DMS53 treated with DMSO at 0.1 percent for 48 hours (cell line): Measurements from ENCODE around the gene HIGD1B.
A peak's percentile ranks its signal among the peaks of the same experiment; 100 is the strongest.
"Not testable (repeated sequence)": the region's sequence is repeated elsewhere in the genome, so short reads cannot be mapped to it uniquely, and the experiment has no call there.

Experiments used
- DNase-seq: peaks from one replicate; lab custom pipeline; 2025; ENCODE audit not compliant: unreplicated experiment; lab: John Stamatoyannopoulos, UW

The HIGD1B gene

DNA sequence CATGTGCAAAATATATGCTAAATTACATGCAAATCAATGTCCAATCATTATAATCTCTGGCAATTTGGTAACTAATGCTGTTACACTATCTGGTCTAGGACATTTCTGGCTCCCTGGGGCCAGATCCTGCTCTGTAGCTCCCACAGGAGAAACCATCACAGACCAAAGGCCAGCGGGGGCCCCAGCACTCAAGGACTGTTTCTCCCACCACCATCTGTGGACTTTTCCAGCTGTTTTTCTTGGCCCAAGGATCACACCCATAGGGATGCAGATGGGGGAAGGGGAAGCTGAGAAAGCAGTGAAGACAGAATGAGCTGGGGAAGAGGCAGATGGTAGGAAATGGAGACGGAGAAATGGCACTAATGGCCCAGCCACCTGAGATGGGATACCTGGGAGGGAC, at the start of gene HIGD1B:
Gene HIGD1B (plus strand): TSS at position 298 of the 400 bp plus-strand sequence. CDS start 270 bp downstream, outside the sequence.
- DNase-seq, result no peak

DNA sequence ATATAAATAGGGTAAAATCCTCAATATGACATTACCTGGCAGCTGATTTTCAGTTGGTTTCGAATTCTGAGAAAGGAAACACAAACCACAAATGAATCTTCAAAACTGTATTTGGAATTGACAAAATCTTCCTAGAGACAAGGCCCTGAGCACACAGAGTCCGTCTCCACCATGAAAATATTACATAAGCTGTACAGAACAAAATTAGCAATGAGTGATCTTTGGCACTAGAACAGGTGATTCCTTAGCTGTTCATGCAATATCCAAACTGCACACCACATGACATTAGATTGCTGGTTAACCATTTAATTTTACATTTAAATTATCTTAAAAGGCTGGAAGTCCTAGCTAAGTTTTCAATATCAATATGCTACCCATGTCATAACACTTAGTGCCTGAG, 49.3 kb upstream of the HIGD1B start:
- DNase-seq, result no peak

DNA sequence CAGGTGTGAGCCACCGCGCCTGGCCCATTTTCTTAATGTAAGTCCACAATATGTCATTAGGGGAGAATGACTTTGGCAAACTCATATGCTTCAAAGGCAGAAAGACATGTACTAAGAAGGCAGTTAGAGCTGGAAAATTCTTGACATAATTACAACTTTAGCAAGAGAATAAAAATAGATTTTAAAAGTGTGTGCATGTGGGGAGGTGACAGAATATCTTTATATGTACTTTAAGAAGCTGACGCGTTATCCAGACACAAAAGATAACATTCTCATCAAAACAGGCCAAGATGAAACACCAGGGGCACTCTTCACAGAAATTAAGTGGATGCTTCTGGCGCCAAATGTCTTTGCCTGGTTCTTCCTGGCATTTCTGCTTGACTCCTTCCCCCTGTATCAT, 45.8 kb upstream of the HIGD1B start:
- no peak for DNase-seq

DNA sequence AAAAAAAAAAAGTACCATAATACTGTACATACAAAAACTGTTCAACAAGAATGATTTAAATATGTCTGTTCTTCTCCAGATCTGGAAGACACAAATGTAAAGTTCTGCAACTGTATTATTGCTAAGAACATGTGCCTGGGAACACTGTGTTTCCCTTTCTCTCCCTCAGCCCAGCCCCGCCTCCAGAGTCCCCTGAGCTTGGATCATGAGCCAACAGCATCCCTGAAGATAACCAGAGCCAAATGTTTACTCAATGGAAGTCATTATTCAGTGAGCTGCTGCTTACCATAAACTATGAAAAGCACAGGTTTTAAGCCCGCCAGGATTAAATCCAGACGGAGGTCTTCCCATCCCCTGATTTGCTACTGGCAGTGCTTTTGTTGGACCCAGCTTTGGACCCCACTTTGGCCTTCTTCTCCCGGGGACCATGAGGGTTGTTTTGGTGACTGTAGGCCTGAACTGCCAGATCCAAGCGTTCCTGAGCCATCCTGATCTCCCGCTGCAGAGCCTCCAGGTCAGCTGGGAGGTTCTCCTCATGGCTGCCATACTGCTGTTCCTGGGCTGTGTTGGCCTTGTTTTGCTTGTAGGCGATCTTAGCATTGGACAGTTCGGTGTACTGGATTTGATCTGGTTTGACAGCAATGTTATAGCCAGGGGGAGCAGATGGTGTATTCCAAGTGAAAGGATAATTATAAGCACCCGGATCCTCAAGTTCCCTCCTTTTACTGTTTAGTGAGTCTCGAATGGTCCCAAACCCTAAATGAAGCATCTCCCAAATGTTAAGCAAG, 43.2 kb upstream of the HIGD1B start:
- DNase-seq, result no peak

DNA sequence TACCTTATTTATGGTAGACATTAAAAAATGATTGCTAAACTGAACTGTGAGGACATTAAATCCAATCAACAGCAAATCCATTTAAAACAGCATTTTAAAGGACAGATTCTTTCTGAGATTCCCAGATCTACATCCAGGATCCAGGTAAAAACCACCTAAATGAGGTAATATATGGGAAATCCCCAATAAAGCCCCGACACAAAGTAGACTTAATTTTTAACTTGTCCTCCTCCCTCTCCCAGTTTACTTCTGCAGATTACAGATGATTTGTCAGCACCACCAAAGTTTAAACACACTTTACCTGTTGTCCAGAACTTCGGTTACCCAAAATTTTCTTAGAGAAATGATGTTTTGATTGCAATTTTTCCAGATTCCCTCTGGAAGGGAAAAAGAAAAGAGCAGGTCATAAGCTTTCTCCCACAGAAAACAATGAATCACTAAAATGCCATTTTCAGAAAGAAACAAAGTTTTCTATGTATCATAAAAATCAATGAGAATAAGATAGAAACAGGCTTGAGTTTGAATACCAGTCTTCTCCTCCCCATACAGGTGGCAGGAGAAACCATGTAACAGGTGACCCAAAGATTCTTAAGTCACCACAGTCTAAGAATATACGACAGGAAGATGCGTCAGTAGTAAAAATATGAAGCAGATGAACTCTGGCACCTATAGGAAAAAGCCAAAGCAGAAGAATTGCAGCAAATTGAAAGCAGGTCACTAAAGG, 40.4 kb upstream of the HIGD1B start:
- no peak for DNase-seq

DNA sequence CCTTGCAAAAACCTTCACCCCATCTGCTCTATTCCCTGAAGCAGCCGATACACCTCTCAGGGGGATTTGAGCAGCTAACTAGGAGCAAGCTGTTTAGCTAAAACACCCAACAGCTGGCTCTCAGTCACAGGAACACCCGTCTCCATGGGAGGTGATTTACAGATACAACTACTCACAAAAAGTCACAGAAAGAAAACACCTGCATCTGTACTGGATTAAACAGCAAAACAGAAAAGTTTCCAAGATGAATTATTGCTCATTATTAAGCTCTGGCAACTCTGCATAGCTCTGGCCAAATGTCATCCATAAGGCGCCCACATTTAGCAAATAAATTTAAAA, 39.9 kb upstream of the HIGD1B start:
- DNase-seq, result no peak

DNA sequence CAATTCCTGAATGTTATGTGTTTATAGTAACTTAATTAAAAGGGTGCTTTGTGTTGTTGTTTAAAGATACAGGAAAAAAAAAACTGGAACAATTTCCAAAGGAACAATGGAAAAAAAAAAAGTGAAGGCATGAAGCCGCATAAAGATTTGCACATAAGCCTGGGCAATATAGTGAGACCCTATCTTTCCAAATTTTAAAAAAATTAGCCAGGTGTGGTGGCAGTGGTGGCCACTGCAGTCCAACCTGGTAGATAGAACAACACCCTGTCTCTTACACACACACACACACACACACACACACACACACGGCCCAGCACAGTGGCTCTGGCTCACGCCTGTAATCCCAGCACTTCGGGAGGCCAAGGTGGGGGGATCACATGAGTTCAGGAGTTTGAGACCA, 39.5 kb upstream of the HIGD1B start:
- DNase-seq, result no peak

DNA sequence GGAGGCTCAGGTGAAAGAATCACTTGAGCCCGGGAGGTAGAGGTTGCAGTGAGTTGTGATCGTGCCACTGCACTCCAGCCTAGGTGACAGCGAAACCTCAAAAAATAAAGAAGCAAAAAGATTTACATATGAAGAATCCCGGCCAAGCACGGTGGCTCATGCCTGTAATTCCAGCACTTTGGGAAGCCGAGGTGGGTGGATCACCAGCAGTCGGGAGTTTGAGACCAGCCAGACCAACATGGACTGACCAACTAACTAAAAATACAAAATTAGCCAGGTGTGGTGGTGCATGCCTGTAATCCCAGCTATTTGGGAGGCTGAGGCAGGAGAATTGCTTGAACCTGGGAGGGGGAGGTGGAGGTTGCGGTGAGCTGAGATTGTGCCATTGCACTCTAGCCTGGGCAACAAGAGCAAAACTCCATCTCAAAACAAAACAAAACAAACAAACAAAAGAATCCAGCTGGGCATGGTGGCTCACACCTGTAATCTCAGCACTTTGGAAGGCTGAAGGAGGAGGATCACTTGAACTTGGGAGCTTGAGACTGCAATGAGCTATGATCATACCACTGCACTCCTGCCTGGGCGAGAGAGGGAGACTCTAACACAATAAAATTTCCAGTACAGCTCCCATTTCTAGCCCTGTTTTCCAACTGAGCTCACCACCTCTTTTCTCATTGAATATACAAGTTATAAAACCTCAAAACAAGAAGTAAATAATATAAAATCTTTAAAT, 38.9 kb upstream of the HIGD1B start:
- DNase-seq, result not testable (repeated sequence)

DNA sequence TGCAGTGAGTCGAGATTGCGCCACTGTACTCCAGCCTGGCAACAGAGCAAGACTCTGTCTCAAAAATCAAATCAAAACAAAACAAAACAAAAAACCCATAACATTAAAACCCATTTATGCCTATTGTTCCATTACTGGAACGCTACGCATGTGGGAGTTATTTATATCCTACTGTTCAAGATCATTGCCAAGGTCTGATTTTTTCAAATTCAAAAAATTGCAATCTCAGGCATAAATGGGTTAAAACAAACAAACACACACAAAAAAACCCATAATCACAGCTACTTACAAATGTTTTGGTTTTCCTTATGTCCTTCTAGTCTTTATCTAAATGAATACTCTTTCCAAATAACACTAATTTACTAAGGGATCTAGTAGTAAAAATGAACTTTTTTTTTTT, 35.4 kb upstream of the HIGD1B start:
- no peak for DNase-seq

DNA sequence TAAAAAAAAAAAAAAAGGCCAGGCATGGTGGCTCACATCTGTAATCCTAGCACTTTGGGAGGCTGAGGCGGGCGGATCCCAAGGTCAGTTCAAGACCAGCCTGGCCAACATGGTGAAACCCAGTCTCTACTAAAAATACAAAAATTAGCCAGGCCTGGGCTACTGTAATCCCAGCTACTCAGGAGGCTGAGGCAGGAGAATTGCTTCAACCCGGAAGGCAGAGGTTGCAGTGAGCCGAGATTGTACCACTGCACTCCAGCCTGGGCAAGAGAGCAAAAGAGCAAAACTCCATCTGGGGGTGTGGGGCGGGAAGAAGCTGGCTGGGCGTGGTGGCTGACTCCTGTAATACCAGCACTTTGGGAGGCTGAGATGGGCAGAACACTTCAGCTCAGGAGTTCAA, 29.2 kb upstream of the HIGD1B start:
- not testable (repeated sequence) for DNase-seq

DNA sequence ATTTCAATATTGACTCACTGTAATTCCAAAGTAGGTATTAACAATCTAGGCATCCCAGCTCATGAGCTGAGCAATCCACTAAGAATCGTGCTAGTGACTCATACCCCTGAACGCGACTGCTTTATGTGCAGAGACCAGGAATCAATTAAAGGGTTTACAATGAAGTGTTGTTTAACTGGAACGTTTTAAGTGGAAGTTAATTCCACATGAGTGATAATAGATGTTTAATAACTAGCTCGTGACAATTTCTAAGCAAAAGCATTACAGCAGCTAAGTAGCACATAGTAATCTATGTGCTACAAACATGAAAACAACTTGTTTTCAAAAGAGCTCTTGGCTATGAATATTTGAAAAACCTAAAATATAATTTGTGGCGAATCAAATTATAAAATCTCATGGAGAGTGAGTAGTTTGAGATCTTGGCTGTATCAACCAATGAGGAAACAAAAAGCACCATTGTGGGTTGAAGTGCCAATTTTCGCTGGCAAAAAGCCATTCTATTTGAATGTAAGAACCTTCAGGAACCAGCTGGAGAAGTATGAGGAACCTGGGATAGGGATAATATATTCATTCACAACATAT, 27.0 kb upstream of the HIGD1B start:
- DNase-seq, result peak; percentile 47

DNA sequence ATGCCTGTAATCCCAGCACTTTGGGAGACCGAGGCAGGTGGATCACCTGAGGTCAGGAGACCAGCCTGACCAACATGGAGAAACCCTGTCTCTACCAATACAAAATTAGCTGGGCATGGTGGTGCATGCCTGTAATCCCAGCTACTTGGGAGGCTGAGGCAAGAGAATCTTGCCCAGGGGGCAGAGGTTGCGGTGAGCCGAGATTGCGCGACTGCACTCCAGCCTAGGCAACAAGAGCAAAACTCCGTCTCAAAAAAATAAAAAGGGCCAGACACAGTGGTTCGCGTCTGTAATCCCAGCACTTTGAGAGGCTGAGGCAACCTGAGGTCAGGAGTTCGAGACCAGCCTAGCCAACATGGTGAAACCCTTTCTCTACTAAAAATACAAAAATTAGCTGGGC, 22.4 kb upstream of the HIGD1B start:
- DNase-seq, result not testable (repeated sequence)

DNA sequence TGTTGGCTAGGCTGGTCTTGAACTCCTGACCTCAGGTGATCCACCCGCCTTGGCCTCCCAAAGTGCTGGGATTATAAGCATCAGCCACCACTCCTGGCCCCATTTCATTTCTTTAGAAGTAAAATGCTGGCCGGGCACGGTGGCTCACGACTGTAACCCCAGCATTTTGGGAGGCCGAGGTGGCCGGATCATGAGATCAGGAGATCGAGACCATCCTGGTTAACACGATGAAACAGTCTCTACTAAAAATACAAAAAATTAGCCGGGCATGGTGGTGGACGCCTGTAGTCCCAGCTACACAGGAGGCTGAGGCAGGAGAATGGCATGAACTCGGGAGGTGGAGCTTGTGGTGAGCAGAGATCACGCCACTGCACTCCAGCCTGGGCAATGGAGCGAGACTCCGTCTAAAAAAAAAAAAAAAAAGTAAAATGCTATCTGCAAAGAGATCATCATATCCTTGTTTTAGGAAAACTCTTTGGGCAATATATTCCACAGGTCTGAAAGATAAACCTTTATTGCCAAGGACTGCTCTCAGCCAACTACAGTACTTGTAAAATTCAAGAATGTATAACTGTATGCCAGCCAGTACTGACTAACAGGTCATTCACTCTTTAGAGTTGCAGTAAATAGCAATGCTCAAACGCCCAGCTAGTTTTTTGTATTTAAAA, 21.4 kb upstream of the HIGD1B start:
- DNase-seq, result no peak

DNA sequence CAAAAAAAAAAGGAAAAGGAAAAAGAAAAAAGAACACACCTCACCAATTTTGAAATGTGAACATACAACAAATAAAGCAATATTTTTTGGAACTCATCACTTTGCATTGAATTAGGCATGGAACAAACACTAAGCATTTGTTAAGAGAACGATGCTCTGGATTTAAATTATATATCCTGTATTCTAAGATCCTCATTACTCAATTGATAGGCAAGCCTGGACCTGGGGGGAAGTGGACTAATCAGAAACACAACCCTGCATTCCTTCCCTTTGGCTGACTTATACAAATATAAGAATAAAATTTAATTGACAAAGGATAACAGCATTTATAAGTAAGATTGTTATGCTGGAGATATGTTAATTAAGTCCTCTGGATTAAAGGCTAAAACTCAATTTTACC, 19.8 kb upstream of the HIGD1B start:
- no peak for DNase-seq

DNA sequence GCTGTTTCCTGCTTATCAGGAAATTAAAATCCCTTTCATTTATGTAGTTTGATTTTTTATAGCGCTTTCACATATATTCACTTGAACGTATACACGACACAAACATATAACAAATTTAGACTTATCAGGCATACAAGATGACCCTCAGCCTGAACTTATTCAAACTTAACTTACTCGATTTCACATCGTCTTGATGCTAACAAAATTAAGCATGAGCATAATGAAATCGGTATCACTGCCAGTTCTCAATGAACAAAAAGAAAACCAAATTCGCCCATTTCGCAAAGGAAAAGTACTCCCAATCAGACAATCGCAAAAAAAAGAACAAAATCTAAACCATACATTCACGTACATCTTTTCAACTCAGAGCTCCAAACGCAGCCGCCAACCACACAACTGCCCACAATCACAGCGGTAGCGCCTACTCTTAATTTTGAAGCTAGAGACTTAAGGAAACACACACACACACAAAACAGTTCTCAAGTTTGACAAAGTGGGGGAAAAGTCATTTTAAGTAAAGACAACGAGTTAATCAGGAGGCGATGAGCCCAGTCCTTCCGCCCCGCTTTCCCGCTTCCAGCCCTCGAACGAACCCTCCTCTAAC, 18.7 kb upstream of the HIGD1B start:
- DNase-seq, result peak; percentile 40

DNA sequence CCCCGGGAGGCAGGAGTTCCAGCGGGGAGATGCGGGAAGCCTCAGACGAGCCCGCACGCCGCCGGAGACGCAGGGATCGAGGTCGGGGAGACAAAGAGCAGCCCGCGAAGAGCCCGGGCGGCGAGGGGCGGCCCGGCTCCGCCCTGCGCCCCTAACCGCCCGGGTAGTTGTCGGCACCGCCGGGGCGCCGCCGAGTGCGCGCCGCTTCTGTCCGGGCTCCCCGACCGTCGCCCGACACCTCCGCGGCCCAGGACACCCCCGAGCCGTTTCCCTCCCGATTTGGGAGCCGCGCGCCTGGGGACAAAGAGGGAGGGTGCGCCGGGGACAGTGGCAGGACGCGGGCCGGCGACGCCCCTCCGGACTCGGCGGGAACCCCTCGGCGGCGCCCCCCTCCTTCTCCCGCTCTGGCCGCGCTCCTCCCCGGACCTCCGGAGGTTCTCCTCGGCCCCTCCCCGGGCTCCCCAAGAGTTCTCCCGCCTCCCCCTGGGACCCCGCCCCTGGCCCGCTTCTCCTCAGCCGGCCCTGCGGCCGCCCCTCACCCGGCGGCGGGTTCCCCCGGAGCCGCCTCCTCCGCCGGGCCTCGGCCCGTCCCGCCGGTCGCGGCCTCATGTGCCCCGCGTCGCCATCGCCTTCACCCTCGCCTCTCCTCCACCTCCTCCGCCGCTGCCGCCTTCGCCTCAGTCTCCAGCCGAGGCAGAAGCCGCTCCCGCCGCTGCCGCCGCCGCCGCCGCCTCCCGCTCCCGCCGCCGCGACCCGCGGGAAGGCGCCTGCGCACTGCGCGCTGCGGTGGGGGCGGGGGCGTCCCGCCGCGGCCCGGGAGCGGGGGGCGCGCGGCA, 17.9 kb upstream of the HIGD1B start, which contains the start of gene GJC1:
Gene GJC1 (minus strand): TSS at position 765 of the 836 bp plus-strand sequence. CDS start 24,470 bp downstream, outside the sequence.
- DNase-seq, result no peak

DNA sequence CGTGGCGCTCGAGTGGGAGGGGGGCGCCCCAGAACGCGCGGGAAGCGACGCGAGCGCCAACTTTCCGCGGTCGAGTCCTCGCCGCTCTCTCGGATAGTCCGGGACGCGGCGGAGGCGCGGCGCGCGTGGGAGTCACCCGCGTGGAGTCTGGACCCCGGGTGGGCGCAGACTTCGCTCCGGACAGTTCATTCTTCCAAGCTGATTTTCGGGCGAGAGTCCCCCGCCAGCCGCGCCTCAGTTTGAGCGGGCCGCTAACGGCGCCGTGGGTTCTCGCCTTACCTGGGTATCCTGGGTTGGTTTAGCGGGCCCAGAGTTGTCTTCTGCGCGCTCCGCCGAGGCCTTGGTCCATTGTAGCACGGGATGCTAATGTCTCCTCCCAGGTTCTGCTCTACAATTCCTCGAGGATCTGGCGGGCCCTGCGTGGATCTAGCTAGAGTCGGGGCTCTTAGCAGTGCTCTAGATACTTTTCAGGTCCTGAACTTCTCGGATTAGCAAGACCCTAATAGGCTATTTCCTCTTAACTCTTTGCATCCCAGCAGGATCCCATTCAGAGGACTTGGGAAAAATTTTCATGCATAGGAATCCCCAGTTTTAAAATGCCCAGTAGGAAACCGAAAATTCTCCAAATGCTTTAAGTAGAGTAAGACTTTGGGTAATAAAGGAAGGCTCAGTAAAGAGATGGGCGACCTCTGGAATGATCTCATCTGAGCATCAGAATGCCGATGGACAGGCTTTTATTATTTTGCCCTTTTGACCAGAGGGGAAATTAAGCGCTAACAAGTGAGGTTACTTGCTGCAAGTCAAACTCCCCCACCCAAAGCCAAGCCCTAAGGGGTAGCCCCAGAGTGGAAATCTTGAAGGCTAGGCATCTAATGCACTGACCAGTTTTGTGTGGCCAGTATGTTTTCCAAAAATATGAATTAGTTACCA, 17.1 kb upstream of the HIGD1B start:
- DNase-seq, result peak; percentile 38

DNA sequence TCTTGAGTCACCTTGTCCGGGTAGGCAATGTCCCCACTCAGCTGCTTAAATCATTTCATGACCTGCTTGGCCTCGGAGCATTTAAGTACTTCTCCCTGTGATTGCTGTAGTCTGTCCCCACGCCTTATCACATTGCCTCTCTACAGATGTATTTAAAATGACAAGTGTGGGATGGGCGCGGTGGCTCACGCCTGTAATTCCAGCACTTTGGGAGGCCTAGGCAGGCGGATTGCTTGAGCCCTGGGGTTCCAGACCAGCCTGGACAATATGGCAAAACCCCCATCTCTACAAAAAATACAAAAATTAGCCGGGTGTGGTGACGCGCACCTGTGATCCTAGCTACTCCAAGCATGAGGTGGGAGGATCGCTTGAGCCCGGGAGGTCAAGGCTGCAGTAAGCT, 16.3 kb upstream of the HIGD1B start:
- no peak for DNase-seq

DNA sequence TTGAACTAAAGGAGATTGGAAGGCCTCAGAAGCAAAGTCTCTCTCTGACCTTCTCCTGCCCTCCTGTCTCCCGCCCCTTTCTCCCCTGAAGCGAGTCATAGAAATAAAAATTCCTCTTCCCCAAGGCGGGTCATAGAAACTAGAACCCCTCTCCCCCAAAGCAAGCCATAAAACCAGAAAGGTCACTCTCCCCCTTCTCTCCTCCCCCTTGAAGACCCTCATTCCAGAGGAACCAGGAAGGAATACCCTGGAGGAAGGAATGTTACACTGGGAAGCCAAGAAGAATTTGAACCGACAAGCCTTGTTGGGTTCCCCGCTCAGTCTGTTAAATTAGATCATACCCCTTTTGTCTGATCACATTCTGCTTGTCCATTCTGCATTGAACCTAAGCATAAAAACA, 14.9 kb upstream of the HIGD1B start:
- no peak for DNase-seq
